ENCODE measurements around the gene GCK. TPM values are rescaled to one million over a fixed set of nuclear protein-coding genes. Genes with fewer than 3 reads are reported as not detected.

The GCK gene
- total RNA-seq, 1 experiment from 2014 or later, result not detected

Other genes with a start within 250 kb of the GCK start
- gene SPDYE1, start 191.5 kb downstream of the GCK start, total RNA-seq (2014; rRNA removed; shearing (Covaris generic)), result not detected in 2 replicates
- gene DBNL, start 144.7 kb downstream of the GCK start, total RNA-seq (2014; rRNA removed; shearing (Covaris generic)), result 183 and 196 TPM in 2 replicates
- not detected in 2 replicates for gene PGAM2, start 123.9 kb downstream of the GCK start, total RNA-seq (2014; rRNA removed; shearing (Covaris generic))
- gene POLM, start 106.9 kb downstream of the GCK start, total RNA-seq (2014; rRNA removed; shearing (Covaris generic)), result 7.4 and 7.7 TPM in 2 replicates
- gene AEBP1, start 85.1 kb downstream of the GCK start, total RNA-seq (2014; rRNA removed; shearing (Covaris generic)), result 0.06 TPM in 1 of 2 replicates, not detected in the other
- 185 and 198 TPM in 2 replicates for gene POLD2, start 65.9 kb downstream of the GCK start, total RNA-seq (2014; rRNA removed; shearing (Covaris generic))
- gene MYL7, start 48.1 kb downstream of the GCK start, total RNA-seq (2014; rRNA removed; shearing (Covaris generic)), result not detected in 2 replicates
- gene YKT6, start 11.5 kb upstream of the GCK start, total RNA-seq (2014; rRNA removed; shearing (Covaris generic)), result 132 and 136 TPM in 2 replicates
- gene CAMK2B, start 136.2 kb upstream of the GCK start, total RNA-seq (2014; rRNA removed; shearing (Covaris generic)), result 0.06 TPM in 1 of 2 replicates, not detected in the other